ENCODE measurements around the gene SUSD3.

DNA sequence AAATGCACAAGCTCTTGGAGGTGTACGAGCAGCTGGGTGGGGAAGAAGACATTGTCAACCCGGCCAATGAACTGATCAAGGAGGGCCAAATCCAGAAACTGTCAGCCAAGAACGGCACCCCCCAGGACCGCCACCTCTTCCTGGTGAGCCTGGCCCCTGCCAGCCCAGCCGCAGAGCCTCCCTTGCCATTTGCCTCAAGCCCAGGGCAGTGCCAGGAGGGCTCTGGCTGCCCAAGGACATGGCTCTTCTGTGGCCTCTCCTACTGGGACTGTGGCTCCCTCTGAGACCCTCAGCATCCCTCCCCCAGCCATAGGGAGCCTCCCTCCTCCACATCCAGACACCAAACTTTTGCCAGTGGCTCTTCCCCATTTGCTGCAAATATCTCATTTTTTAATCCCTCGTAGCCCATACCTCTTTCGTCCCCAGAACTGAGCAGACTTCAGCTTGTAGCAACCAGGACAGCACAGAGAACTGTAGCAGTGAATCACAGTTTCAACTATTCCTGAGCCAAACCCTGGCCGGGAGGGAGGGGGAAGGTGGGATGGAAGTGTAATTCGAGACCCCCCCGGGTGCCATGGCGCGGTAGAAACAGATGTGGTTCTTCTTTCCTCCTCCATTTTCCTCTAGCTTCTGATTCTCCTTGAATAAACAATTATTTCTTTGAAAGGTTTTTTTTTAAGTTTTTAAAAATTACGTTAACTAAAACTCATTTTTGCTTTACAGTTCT is 44.5 kb upstream of the SUSD3 start:
- TF ChIP-seq, protein P1, sequence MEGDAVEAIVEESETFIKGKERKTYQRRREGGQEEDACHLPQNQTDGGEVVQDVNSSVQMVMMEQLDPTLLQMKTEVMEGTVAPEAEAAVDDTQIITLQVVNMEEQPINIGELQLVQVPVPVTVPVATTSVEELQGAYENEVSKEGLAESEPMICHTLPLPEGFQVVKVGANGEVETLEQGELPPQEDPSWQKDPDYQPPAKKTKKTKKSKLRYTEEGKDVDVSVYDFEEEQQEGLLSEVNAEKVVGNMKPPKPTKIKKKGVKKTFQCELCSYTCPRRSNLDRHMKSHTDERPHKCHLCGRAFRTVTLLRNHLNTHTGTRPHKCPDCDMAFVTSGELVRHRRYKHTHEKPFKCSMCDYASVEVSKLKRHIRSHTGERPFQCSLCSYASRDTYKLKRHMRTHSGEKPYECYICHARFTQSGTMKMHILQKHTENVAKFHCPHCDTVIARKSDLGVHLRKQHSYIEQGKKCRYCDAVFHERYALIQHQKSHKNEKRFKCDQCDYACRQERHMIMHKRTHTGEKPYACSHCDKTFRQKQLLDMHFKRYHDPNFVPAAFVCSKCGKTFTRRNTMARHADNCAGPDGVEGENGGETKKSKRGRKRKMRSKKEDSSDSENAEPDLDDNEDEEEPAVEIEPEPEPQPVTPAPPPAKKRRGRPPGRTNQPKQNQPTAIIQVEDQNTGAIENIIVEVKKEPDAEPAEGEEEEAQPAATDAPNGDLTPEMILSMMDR (IDR thresholded peaks at IDR 0.05; ENCODE audit: low read depth, low read length) = no peak
- TF ChIP-seq EZH2phosphoT487 (IDR thresholded peaks at IDR 0.05; ENCODE audit: low read depth) = no peak
